GM23338 (cell line): ENCODE results near the gene HSPB2. TPM values are rescaled to one million over a fixed set of nuclear protein-coding genes. Genes with fewer than 3 reads are reported as not detected.

Source experiments
- ATAC-seq: fragments of 200-7000 bp; cut with Tn5 transposase; 3 replicates; pipeline ENCODE4 v1.9.1; 2020
- DNase-seq: peaks from one replicate; pipeline ENCODE4 v3.0.0-alpha.2; 2015; ENCODE audit warnings: low spot score
- H2AFZ ChIP-seq: fragments of 200-600 bp; sonication (generic); 2 replicates; pipeline ENCODE4 v1.8.0; 2016; ENCODE audit warnings: antibody characterized with exemption, mild to moderate bottlenecking, moderate library complexity
- H3F3A ChIP-seq: fragments of 200-600 bp; sonication (generic); replicated peaks from 2 replicates; pipeline ENCODE4 v1.8.0; 2017; ENCODE audit warnings: antibody characterized with exemption, mixed run types, low read depth
- H3K27ac ChIP-seq: fragments of 200-600 bp; sonication (generic); 2 replicates; pipeline ENCODE4 v1.6.1; 2016; ENCODE audit warnings: low read depth
- H3K27me3 ChIP-seq: fragments of 200-600 bp; sonication (generic); 2 replicates; pipeline ENCODE4 v1.8.0; 2016; ENCODE audit warnings: mild to moderate bottlenecking, mixed run types, moderate library complexity; ENCODE audit not compliant: insufficient read depth
- H3K36me3 ChIP-seq: fragments of 200-600 bp; sonication (generic); 2 replicates; pipeline ENCODE4 v1.8.0; 2016; ENCODE audit warnings: mild to moderate bottlenecking; ENCODE audit not compliant: insufficient read depth
- H3K4me1 ChIP-seq: fragments of 200-600 bp; sonication (generic); 2 replicates; pipeline ENCODE4 v1.8.0; 2016; ENCODE audit warnings: mild to moderate bottlenecking, moderate library complexity; ENCODE audit not compliant: insufficient read depth
- H3K4me2 ChIP-seq: fragments of 200-600 bp; sonication (generic); 2 replicates; pipeline ENCODE4 v1.7.1; 2017; ENCODE audit warnings: mixed run types
- H3K4me3 ChIP-seq: fragments of 200-600 bp; sonication (generic); 2 replicates; pipeline ENCODE4 v1.6.1; 2016; ENCODE audit warnings: mixed run types
- H3K79me2 ChIP-seq: fragments of 200-600 bp; sonication (generic); replicated peaks from 2 replicates; pipeline ENCODE4 v1.8.0; 2017; ENCODE audit warnings: mild to moderate bottlenecking; ENCODE audit not compliant: insufficient read depth
- H3K9me2 ChIP-seq: fragments of 200-600 bp; sonication (generic); 2 replicates; pipeline ENCODE4 v1.8.0; 2017; ENCODE audit not compliant: insufficient read depth
- H4K20me1 ChIP-seq: fragments of 200-600 bp; sonication (generic); replicated peaks from 2 replicates; pipeline ENCODE4 v1.8.0; 2017; ENCODE audit warnings: mild to moderate bottlenecking; ENCODE audit not compliant: insufficient read depth
- H3K27ac Mint-ChIP-seq: 2 replicates; pipeline ENCODE4 v1.8.0; 2020; ENCODE audit warnings: inconsistent platforms, mild to moderate bottlenecking, moderate library complexity, mixed read lengths
- H3K27me3 Mint-ChIP-seq: 3 replicates; pipeline ENCODE4 v1.8.0; 2022; ENCODE audit warnings: low read depth, mild to moderate bottlenecking, moderate library complexity, mixed read lengths, inconsistent platforms; ENCODE audit not compliant: insufficient read depth, poor library complexity
- H3K36me3 Mint-ChIP-seq: 3 replicates; pipeline ENCODE4 v1.8.0; 2021; ENCODE audit warnings: low read depth, mild to moderate bottlenecking, inconsistent platforms, moderate library complexity, mixed read lengths
- H3K4me1 Mint-ChIP-seq: 3 replicates; pipeline ENCODE4 v1.8.0; 2020; ENCODE audit warnings: mild to moderate bottlenecking, inconsistent platforms, mixed read lengths
- H3K4me3 Mint-ChIP-seq: 3 replicates; pipeline ENCODE4 v1.8.0; 2021; ENCODE audit warnings: moderate library complexity, mild to moderate bottlenecking, inconsistent platforms, mixed read lengths
- H3K9me3 Mint-ChIP-seq: 3 replicates; pipeline ENCODE4 v1.8.0; 2020; ENCODE audit warnings: moderate library complexity, mild to moderate bottlenecking, inconsistent platforms, mixed read lengths
- EZH2 ChIP-seq: fragments of 200-600 bp; sonication (generic); IDR thresholded peaks from one replicate; pipeline ENCODE4 v1.8.0; 2017; ENCODE audit warnings: antibody characterized with exemption, mild to moderate bottlenecking, low read depth; ENCODE audit not compliant: unreplicated experiment
- NANOG ChIP-seq: IDR thresholded peaks from 2 replicates; pipeline ENCODE4 v1.6.1; 2016; ENCODE audit warnings: antibody characterized with exemption, borderline replicate concordance
- STAT1 ChIP-seq: IDR thresholded peaks from one replicate; pipeline ENCODE4 v1.6.1; 2016; ENCODE audit warnings: antibody characterized with exemption; ENCODE audit not compliant: unreplicated experiment
- ZNF331 ChIP-seq: fragments of 250-450 bp; sonication (Bioruptor Pico); IDR thresholded peaks from 2 replicates; pipeline ENCODE4 v1.5.0; 2020; ENCODE audit warnings: low read depth, mild to moderate bottlenecking, moderate library complexity
- polyA plus RNA-seq: library from polyadenylated mRNA; unstranded; fragments of >200 nt; fragmentation: Nextera tagmentation; extraction: Ambion mirVana; gene quantifications from 2 replicates; pipeline ENCODE4 v1.2.1, GENCODE V29; 2016
- total RNA-seq: library from RNA; depleted of rRNA; stranded (reverse); fragments of >200 nt; shearing (Covaris generic); gene quantifications from 2 replicates; pipeline ENCODE4 v1.2.3, GENCODE V29; 2014
- TF ChIP-seq, protein P1 (sequence below): IDR thresholded peaks from one replicate; pipeline ENCODE4 v1.6.1; 2018; ENCODE audit warnings: antibody characterized with exemption; ENCODE audit not compliant: unreplicated experiment
- TF ChIP-seq, protein P2 (sequence below): fragments of 250-450 bp; sonication (Bioruptor Pico); IDR thresholded peaks from 2 replicates; pipeline ENCODE4 v1.5.0; 2020; ENCODE audit warnings: mild to moderate bottlenecking, moderate library complexity
- TF ChIP-seq, protein P3 (sequence below), 2 experiments: fragments of 200-600 bp in 1 of 2; sonication (generic) in 1 of 2; conservative IDR thresholded peaks; 2 replicates each; pipeline versions ENCODE4 v1.5.1 to v1.6.1; 2016 to 2017; ENCODE audit warnings: antibody characterized with exemption in 2 of 2, low read depth in 2 of 2, mild to moderate bottlenecking in 2 of 2, moderate library complexity in 1 of 2

HSPB2 gene
- total and polyA plus RNA-seq, 2 experiments from 2014 or later: 1.0 to 2.6 TPM

DNA sequence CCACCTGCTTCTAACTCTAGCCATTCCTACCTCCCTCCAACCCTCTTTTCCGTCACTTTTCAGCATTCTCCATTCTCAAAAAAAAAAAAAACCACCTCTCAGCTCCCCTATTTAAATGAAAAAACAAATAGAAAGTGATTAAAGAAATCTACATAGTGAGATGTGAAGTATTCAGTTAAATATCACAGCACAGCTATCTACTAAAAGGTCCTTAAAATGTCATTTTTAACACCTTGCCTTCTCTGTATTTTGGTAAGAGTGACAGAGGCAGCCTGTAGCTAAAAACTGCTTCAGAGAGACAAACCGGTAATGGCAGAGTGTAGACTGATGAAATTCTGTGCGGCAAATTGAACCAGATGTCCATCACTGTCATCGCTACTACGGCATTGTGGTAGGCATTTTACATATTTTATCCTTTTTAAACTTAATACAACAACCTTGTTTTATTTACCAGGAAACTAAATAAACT, 40.8 kb upstream of the HSPB2 start:
- Histone ChIP-seq H3K9me2 (no peaks in the 10 kb centered on the region), H3F3A (no peaks in the 10 kb centered on the region), H3K79me2 (no peaks in the 10 kb centered on the region), H3K4me1 (peaks cover 12% of the 10 kb centered on the region; the same call in 1 of the 2 replicates), H3K36me3 (0 out of 2 replicates have a peak, but pooled peaks cover 6% of the 10 kb centered on the region), H3K27ac (0 out of 2 replicates have a peak overlapping the region, but pooled peaks have one; percentile 57), H3K4me3 (peak overlapping the region; percentile 80), H4K20me1 (no peaks in the 10 kb centered on the region), H2AFZ (peak overlapping the region; percentile 95), H3K27me3 (no peaks in the 10 kb centered on the region), H3K4me2 (peak overlapping the region; percentile 79)
- DNase-seq: no peak
- H3K4me3 Mint-ChIP-seq: peak overlapping the region; percentile 95
- peak overlapping the region; percentile 16; the same call in 1 of the 2 replicates for H3K27ac Mint-ChIP-seq
- TF ChIP-seq EZH2: no peak
- no peak for TF ChIP-seq NANOG
- no peak for TF ChIP-seq STAT1
- TF ChIP-seq, protein P1, sequence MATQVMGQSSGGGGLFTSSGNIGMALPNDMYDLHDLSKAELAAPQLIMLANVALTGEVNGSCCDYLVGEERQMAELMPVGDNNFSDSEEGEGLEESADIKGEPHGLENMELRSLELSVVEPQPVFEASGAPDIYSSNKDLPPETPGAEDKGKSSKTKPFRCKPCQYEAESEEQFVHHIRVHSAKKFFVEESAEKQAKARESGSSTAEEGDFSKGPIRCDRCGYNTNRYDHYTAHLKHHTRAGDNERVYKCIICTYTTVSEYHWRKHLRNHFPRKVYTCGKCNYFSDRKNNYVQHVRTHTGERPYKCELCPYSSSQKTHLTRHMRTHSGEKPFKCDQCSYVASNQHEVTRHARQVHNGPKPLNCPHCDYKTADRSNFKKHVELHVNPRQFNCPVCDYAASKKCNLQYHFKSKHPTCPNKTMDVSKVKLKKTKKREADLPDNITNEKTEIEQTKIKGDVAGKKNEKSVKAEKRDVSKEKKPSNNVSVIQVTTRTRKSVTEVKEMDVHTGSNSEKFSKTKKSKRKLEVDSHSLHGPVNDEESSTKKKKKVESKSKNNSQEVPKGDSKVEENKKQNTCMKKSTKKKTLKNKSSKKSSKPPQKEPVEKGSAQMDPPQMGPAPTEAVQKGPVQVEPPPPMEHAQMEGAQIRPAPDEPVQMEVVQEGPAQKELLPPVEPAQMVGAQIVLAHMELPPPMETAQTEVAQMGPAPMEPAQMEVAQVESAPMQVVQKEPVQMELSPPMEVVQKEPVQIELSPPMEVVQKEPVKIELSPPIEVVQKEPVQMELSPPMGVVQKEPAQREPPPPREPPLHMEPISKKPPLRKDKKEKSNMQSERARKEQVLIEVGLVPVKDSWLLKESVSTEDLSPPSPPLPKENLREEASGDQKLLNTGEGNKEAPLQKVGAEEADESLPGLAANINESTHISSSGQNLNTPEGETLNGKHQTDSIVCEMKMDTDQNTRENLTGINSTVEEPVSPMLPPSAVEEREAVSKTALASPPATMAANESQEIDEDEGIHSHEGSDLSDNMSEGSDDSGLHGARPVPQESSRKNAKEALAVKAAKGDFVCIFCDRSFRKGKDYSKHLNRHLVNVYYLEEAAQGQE: no peak
- no peak for TF ChIP-seq ZNF331 (CRISPR knock-in tag)
- no peak for ATAC-seq
- H3K27me3 Mint-ChIP-seq: peaks cover 6% of the 10 kb centered on the region
- no peaks in the 10 kb centered on the region for H3K9me3 Mint-ChIP-seq
- peaks cover 11% of the 10 kb centered on the region; the same call in 2 of the 3 replicates for H3K4me1 Mint-ChIP-seq
- peaks cover 8% of the 10 kb centered on the region; the same call in 2 of the 3 replicates for H3K36me3 Mint-ChIP-seq

DNA sequence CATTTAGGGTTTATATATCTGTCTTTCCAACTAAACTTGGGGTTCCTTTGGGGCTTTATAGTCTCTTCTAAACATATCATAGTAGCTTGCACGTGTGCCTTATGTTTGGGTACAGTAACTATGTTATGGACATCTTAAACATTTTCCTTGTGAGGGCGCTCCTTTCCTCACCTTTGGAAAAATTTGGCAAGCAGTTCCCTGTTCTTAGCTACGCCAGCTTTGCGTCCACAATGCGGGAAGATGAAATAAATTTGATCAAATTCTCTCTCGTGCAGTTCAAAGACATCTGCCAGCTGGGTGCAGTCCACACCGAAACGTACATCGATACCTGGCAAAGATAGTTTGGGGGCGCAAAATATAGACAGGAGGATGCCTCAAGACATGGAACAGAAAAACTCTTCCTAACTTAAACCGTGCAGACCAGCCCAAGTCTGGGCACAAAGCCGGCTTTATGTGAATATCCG, 34.1 kb upstream of the HSPB2 start:
- H3K36me3 Mint-ChIP-seq: no peaks in the 10 kb centered on the region
- H3K27ac Mint-ChIP-seq: peak overlapping the region; percentile 99
- peak overlapping the region; percentile 89 for H3K27ac ChIP-seq
- no peaks in the 10 kb centered on the region for H3K9me3 Mint-ChIP-seq
- H3K27me3 ChIP-seq: no peaks in the 10 kb centered on the region
- no peaks in the 10 kb centered on the region for H3K9me2 ChIP-seq
- H3K4me3 ChIP-seq: peak overlapping the region; percentile 72
- H2AFZ ChIP-seq: peak overlapping the region; percentile 99
- H3K27me3 Mint-ChIP-seq: peaks cover 5% of the 10 kb centered on the region
- H3K4me1 Mint-ChIP-seq: peaks cover 5% of the 10 kb centered on the region; the same call in 2 of the 3 replicates
- TF ChIP-seq EZH2: no peak
- TF ChIP-seq, protein P2, sequence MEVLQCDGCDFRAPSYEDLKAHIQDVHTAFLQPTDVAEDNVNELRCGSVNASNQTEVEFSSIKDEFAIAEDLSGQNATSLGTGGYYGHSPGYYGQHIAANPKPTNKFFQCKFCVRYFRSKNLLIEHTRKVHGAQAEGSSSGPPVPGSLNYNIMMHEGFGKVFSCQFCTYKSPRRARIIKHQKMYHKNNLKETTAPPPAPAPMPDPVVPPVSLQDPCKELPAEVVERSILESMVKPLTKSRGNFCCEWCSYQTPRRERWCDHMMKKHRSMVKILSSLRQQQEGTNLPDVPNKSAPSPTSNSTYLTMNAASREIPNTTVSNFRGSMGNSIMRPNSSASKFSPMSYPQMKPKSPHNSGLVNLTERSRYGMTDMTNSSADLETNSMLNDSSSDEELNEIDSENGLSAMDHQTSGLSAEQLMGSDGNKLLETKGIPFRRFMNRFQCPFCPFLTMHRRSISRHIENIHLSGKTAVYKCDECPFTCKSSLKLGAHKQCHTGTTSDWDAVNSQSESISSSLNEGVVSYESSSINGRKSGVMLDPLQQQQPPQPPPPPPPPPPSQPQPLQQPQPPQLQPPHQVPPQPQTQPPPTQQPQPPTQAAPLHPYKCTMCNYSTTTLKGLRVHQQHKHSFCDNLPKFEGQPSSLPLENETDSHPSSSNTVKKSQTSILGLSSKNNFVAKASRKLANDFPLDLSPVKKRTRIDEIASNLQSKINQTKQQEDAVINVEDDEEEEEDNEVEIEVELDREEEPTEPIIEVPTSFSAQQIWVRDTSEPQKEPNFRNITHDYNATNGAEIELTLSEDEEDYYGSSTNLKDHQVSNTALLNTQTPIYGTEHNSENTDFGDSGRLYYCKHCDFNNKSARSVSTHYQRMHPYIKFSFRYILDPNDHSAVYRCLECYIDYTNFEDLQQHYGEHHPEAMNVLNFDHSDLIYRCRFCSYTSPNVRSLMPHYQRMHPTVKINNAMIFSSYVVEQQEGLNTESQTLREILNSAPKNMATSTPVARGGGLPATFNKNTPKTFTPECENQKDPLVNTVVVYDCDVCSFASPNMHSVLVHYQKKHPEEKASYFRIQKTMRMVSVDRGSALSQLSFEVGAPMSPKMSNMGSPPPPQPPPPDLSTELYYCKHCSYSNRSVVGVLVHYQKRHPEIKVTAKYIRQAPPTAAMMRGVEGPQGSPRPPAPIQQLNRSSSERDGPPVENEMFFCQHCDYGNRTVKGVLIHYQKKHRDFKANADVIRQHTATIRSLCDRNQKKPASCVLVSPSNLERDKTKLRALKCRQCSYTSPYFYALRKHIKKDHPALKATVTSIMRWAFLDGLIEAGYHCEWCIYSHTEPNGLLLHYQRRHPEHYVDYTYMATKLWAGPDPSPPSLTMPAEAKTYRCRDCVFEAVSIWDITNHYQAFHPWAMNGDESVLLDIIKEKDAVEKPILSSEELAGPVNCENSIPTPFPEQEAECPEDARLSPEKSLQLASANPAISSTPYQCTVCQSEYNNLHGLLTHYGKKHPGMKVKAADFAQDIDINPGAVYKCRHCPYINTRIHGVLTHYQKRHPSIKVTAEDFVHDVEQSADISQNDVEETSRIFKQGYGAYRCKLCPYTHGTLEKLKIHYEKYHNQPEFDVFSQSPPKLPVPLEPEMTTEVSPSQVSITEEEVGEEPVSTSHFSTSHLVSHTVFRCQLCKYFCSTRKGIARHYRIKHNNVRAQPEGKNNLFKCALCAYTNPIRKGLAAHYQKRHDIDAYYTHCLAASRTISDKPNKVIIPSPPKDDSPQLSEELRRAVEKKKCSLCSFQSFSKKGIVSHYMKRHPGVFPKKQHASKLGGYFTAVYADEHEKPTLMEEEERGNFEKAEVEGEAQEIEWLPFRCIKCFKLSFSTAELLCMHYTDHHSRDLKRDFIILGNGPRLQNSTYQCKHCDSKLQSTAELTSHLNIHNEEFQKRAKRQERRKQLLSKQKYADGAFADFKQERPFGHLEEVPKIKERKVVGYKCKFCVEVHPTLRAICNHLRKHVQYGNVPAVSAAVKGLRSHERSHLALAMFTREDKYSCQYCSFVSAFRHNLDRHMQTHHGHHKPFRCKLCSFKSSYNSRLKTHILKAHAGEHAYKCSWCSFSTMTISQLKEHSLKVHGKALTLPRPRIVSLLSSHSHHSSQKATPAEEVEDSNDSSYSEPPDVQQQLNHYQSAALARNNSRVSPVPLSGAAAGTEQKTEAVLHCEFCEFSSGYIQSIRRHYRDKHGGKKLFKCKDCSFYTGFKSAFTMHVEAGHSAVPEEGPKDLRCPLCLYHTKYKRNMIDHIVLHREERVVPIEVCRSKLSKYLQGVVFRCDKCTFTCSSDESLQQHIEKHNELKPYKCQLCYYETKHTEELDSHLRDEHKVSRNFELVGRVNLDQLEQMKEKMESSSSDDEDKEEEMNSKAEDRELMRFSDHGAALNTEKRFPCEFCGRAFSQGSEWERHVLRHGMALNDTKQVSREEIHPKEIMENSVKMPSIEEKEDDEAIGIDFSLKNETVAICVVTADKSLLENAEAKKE (CRISPR knock-in tag): no peak
- TF ChIP-seq, protein P3, sequence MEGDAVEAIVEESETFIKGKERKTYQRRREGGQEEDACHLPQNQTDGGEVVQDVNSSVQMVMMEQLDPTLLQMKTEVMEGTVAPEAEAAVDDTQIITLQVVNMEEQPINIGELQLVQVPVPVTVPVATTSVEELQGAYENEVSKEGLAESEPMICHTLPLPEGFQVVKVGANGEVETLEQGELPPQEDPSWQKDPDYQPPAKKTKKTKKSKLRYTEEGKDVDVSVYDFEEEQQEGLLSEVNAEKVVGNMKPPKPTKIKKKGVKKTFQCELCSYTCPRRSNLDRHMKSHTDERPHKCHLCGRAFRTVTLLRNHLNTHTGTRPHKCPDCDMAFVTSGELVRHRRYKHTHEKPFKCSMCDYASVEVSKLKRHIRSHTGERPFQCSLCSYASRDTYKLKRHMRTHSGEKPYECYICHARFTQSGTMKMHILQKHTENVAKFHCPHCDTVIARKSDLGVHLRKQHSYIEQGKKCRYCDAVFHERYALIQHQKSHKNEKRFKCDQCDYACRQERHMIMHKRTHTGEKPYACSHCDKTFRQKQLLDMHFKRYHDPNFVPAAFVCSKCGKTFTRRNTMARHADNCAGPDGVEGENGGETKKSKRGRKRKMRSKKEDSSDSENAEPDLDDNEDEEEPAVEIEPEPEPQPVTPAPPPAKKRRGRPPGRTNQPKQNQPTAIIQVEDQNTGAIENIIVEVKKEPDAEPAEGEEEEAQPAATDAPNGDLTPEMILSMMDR (conservative IDR thresholded peaks at IDR 0.05; ENCODE audit: low read depth in 2 of 2): peak in 1 of 2 experiments; percentile 38; a peak in 1 of 4 replicates
- peak; percentile 39 for DNase-seq
- peaks cover 5% of the 10 kb centered on the region for H3F3A ChIP-seq
- H3K4me2 ChIP-seq: peak overlapping the region; percentile 86
- peak overlapping the region; percentile 94 for H3K4me3 Mint-ChIP-seq
- 0 out of 2 replicates have a peak, but pooled peaks cover 9% of the 10 kb centered on the region for H3K4me1 ChIP-seq
- no peaks in the 10 kb centered on the region for H4K20me1 ChIP-seq
- no peaks in the 10 kb centered on the region for H3K79me2 ChIP-seq
- ATAC-seq: peak; percentile 24
- no peaks in the 10 kb centered on the region for H3K36me3 ChIP-seq
